Measurements from ENCODE around the gene FGF11. TPM values are rescaled to one million over a fixed set of nuclear protein-coding genes. Genes with fewer than 3 reads are reported as not detected.

The FGF11 gene
- total and polyA plus RNA-seq, 2 donors (not counting 3 experiments of a cell fraction or from before 2014, with no cell fraction given), result 0.70 TPM; not detected in 1

- H3K9ac ChIP-seq (replicated peaks; ENCODE audit: extremely low read depth, insufficient read depth, low read length), result peak overlapping the region; percentile 41
- BruUV-seq (replicated peaks), result no TSS peak
- FAIRE-seq (no peak), DNase-seq (ENCODE audit: low read depth, low spot score) (no peak)
- ChIA-PET CTCF (interaction anchor here (1.0 to 1.2 kb wide), 3 partner anchors 11 to 155 kb away, joined by 3 read pairs; partner anchors contain the start of genes PLSCR3 and SENP3), POLR2A (no interaction called here)
- dilution Hi-C loops (cut with MboI; ENCODE audit: extremely low pct_ligation_motif_present, low sequenced_read_pairs), result no loop called here
- intact Hi-C loops (cut with micrococcal nuclease), result loop anchor here (2.0 kb wide), 2 partner anchors 155 to 281 kb away; partner anchors contain the start of genes SENP3 and TP53
- H3K9me3 ChIP-seq (replicated peaks; ENCODE audit: control insufficient read depth, insufficient read depth, low read length), result no peaks in the 10 kb centered on the region
- H3K27ac ChIP-seq (ENCODE audit: insufficient read depth, low read depth, low read length), result no peak overlapping the region
- H2AFZ ChIP-seq (ENCODE audit: low read depth, low read length), result peak overlapping the region; percentile 78
- no peaks in the 10 kb centered on the region for H4K20me1 ChIP-seq (replicated peaks; ENCODE audit: control insufficient read depth, extremely low read depth, insufficient read depth, low read length)
- peaks cover 4% of the 10 kb centered on the region for H3K79me2 ChIP-seq (ENCODE audit: control insufficient read depth, insufficient read depth, low read length)
- no peak for TF ChIP-seq GATA2 (IDR thresholded peaks at IDR 0.05; ENCODE audit: insufficient read depth, insufficient read length, low read depth, low read length)
- no peak for TF ChIP-seq POLR2A (IDR thresholded peaks at IDR 0.05; ENCODE audit: low read depth, low read length)
- no peak for TF ChIP-seq MAX (IDR thresholded peaks at IDR 0.05; ENCODE audit: insufficient read depth, insufficient read length)
- TF ChIP-seq POLR2AphosphoS5 (IDR thresholded peaks at IDR 0.05; ENCODE audit: insufficient read depth, low read depth, low read length), result no peak
- no peak for TF ChIP-seq EZH2 (IDR thresholded peaks at IDR 0.05; ENCODE audit: borderline replicate concordance, low read depth, low read length, severe bottlenecking)
- no peak for TF ChIP-seq JUN (IDR thresholded peaks at IDR 0.05; ENCODE audit: borderline replicate concordance, insufficient read depth, insufficient read length, low read depth)
- TF ChIP-seq FOS (IDR thresholded peaks at IDR 0.05; ENCODE audit: borderline replicate concordance, insufficient read depth, low read length), result no peak
- no peak for TF ChIP-seq MYC (IDR thresholded peaks at IDR 0.05; ENCODE audit: low read depth, low read length)
- no peak for TF ChIP-seq CTCF (IDR thresholded peaks at IDR 0.05; ENCODE audit: extremely low read depth in 1 of 2, insufficient read depth in 1 of 2, low read depth in 1 of 2, low read length in 2 of 2)
- no peaks in the 10 kb centered on the region for H3K9me1 ChIP-seq (replicated peaks; ENCODE audit: control insufficient read depth, extremely low read depth, insufficient read depth, low read length)
- H3K36me3 ChIP-seq (ENCODE audit: control insufficient read depth in 2 of 2, extremely low read depth in 1 of 2, insufficient read depth in 2 of 2, low read length in 2 of 2), result peaks cover 0 to 15% of the 10 kb centered on the region in 2 experiments
- H3K4me2 ChIP-seq (ENCODE audit: insufficient read depth, low read length), result peak overlapping the region; percentile 39
- H3K27me3 ChIP-seq (ENCODE audit: control insufficient read depth in 2 of 2, insufficient read depth in 2 of 2, low read length in 2 of 2), result no peaks in the 10 kb centered on the region
- peaks cover 12% of the 10 kb centered on the region for H3K4me1 ChIP-seq (ENCODE audit: control insufficient read depth, extremely low read depth, insufficient read depth, low read length)
- peak overlapping the region; percentile 38 to 59 (median 52) for H3K4me3 ChIP-seq (replicated peaks in 1 of 3; ENCODE audit: insufficient read depth in 1 of 3, low read depth in 1 of 3, low read length in 3 of 3)
Observed at GRCh38 chr17:7405350-7406234, 33.7 kb upstream of the FGF11 start.
